ENCODE results near the gene CCDC182.

GRCh38 chr17:57732062-57732461 is 13.0 kb downstream of the CCDC182 start:
- TF ChIP-seq CTCF (IDR thresholded peaks at IDR 0.05) = no peak
- TF ChIP-seq POLR2A (IDR thresholded peaks at IDR 0.05) = no peak
